HepG2 (cell line): ENCODE results near the gene PTS. TPM values are rescaled to one million over a fixed set of nuclear protein-coding genes. Genes with fewer than 3 reads are reported as not detected.

Source experiments
- CC2D1A ChIP-seq: sonication (generic); formaldehyde crosslinking; IDR thresholded peaks from 2 replicates; pipeline ENCODE4 v1.8.1; 2023; ENCODE audit warnings: mild to moderate bottlenecking, missing genetic modification reagents
- FOSL2 ChIP-seq: sonication (generic); formaldehyde crosslinking; IDR thresholded peaks from 2 replicates; pipeline ENCODE4 v1.4.0; 2020; ENCODE audit warnings: missing genetic modification reagents
- HMGA1 ChIP-seq: sonication (generic); formaldehyde crosslinking; conservative IDR thresholded peaks from 2 replicates; pipeline ENCODE4 v1.4.0; 2020; ENCODE audit warnings: missing genetic modification reagents
- HNRNPL ChIP-seq: fragments of 200-400 bp; formaldehyde crosslinking; IDR thresholded peaks from 2 replicates; pipeline ENCODE4 v1.6.1; 2017; ENCODE audit warnings: mild to moderate bottlenecking, low read depth, low read length
- KMT2A ChIP-seq: sonication (generic); formaldehyde crosslinking; IDR thresholded peaks from 2 replicates; pipeline ENCODE4 v1.4.0; 2020; ENCODE audit warnings: missing genetic modification reagents
- MAZ ChIP-seq, 2 experiments: sonication (generic) in 1 of 2; formaldehyde crosslinking in 1 of 2; IDR thresholded peaks; 2 replicates each; pipeline versions ENCODE4 v1.5.0 to v1.6.1; 2012 to 2020; ENCODE audit warnings: low read depth in 2 of 2, mild to moderate bottlenecking in 2 of 2, borderline replicate concordance in 1 of 2, improper control_type of control experiment in 1 of 2, low read length in 1 of 2, missing genetic modification reagents in 1 of 2, moderate library complexity in 1 of 2
- MIER2 ChIP-seq: IDR thresholded peaks from 2 replicates; pipeline ENCODE4 v1.6.1; 2016; ENCODE audit warnings: missing biosample characterization, missing genetic modification reagents
- NPAS2 ChIP-seq: sonication (generic); formaldehyde crosslinking; IDR thresholded peaks from 2 replicates; pipeline ENCODE4 v1.8.0; 2022; ENCODE audit warnings: mild to moderate bottlenecking, missing genetic modification reagents, borderline replicate concordance
- NR3C1 ChIP-seq: sonication (generic); formaldehyde crosslinking; IDR thresholded peaks from 2 replicates; pipeline ENCODE4 v1.4.0; 2020; ENCODE audit warnings: missing genetic modification reagents
- PITX1 ChIP-seq: sonication (generic); formaldehyde crosslinking; IDR thresholded peaks from 2 replicates; pipeline ENCODE4 v1.5.1; 2020; ENCODE audit warnings: mild to moderate bottlenecking, missing genetic modification reagents
- SKI ChIP-seq: fragments of 450-650 bp; IDR thresholded peaks from one replicate; pipeline ENCODE4 v1.6.1; 2018; ENCODE audit warnings: mild to moderate bottlenecking; ENCODE audit not compliant: partially characterized antibody
- TEAD2 ChIP-seq: sonication (generic); formaldehyde crosslinking; IDR thresholded peaks from 2 replicates; pipeline ENCODE4 v1.9.0; 2021; ENCODE audit warnings: missing genetic modification reagents
- YY1 ChIP-seq: IDR thresholded peaks from 2 replicates; pipeline ENCODE4 v1.6.1; 2011; ENCODE audit warnings: low read length, low read depth, moderate library complexity, mild to moderate bottlenecking; ENCODE audit not compliant: insufficient read depth, insufficient replicate concordance
- ZFP36L2 ChIP-seq: sonication (generic); formaldehyde crosslinking; IDR thresholded peaks from 2 replicates; pipeline ENCODE4 v1.4.0; 2020; ENCODE audit warnings: missing genetic modification reagents
- ZNF232 ChIP-seq: sonication (generic); formaldehyde crosslinking; IDR thresholded peaks from 2 replicates; pipeline ENCODE4 v1.4.0; 2020; ENCODE audit warnings: missing genetic modification reagents, borderline replicate concordance
- ZNF331 ChIP-seq: sonication (generic); formaldehyde crosslinking; IDR thresholded peaks from 2 replicates; pipeline ENCODE4 v1.4.0; 2020; ENCODE audit warnings: missing genetic modification reagents
- ZNF615 ChIP-seq: sonication (generic); formaldehyde crosslinking; IDR thresholded peaks from 2 replicates; pipeline ENCODE4 v1.5.0; 2020; ENCODE audit warnings: mild to moderate bottlenecking, missing genetic modification reagents, borderline replicate concordance
- ZNF674 ChIP-seq: sonication (generic); formaldehyde crosslinking; IDR thresholded peaks from 2 replicates; pipeline ENCODE4 v1.5.0; 2020; ENCODE audit warnings: low read depth, mild to moderate bottlenecking, missing genetic modification reagents
- ZNF788 ChIP-seq: sonication (generic); formaldehyde crosslinking; IDR thresholded peaks from 2 replicates; pipeline ENCODE4 v1.5.0; 2020; ENCODE audit warnings: mild to moderate bottlenecking, missing genetic modification reagents, borderline replicate concordance
- ZNF800 ChIP-seq: sonication (generic); formaldehyde crosslinking; IDR thresholded peaks from 2 replicates; pipeline ENCODE4 v1.4.0; 2020; ENCODE audit warnings: missing genetic modification reagents
- ZSCAN20 ChIP-seq: sonication (generic); formaldehyde crosslinking; IDR thresholded peaks from 2 replicates; pipeline ENCODE4 v1.4.0; 2020; ENCODE audit warnings: missing genetic modification reagents, mild to moderate bottlenecking, borderline replicate concordance
- polyA plus RNA-seq, 8 experiments: library from polyadenylated mRNA; depleted of rRNA in 3 of 8; stranded (reverse) in 7 of 8; unstranded in 1 of 8; fragments of >200 nt; fragmentation: Illumina TruSeq in 4 of 8; extraction: Trizol in 4 of 8; gene quantifications; 2 replicates each; pipeline versions ENCODE4 v1.2.1 to v1.2.3, GENCODE V29; 2011 to 2016; ENCODE audit warnings: low read depth in 4 of 8, missing spikeins in 1 of 8, mixed read lengths in 1 of 8; ENCODE audit not compliant: insufficient read depth in 1 of 8
- total RNA-seq, 5 experiments: library from RNA; depleted of rRNA; stranded (reverse); fragments of >200 nt; fragmentation: Illumina TruSeq; extraction: Trizol; gene quantifications; 2 replicates each; pipeline ENCODE4 v1.2.3, GENCODE V29; 2016; ENCODE audit warnings: low read depth in 1 of 5
- TF ChIP-seq, protein P1 (sequence below): sonication (generic); formaldehyde crosslinking; IDR thresholded peaks from 2 replicates; pipeline ENCODE4 v1.8.1; 2023; ENCODE audit warnings: mild to moderate bottlenecking, inconsistent platforms, moderate library complexity, missing genetic modification reagents, borderline replicate concordance
- TF ChIP-seq, protein P2 (sequence below): sonication (generic); formaldehyde crosslinking; IDR thresholded peaks from 2 replicates; pipeline ENCODE4 v1.4.0; 2020; ENCODE audit warnings: missing genetic modification reagents

Gene PTS
- total and polyA plus RNA-seq, 2 of the 13 experiments (the other 11 are each of a cell fraction or from before 2014, with no cell fraction given): 33.6 to 49.3 TPM

- TF ChIP-seq ZNF800: peak; percentile 37; the same call in 1 of the 2 replicates
- TF ChIP-seq MAZ (IDR thresholded peaks at IDR 0.05; ENCODE audit: borderline replicate concordance, low read depth, low read length): no peak
- TF ChIP-seq MAZ (CRISPR knock-in tag; IDR thresholded peaks at IDR 0.05; ENCODE audit: low read depth): peak; percentile 68; the same call in 1 of the 2 replicates
- TF ChIP-seq HNRNPL: no peak
- peak; percentile 11; the same call in 1 of the 2 replicates for TF ChIP-seq MIER2 (CRISPR knock-in tag)
- peak; percentile 40 for TF ChIP-seq SKI
- peak; percentile 82 for TF ChIP-seq ZNF788 (CRISPR knock-in tag)
- TF ChIP-seq PITX1 (CRISPR knock-in tag): no peak
- no peak for TF ChIP-seq TEAD2
- peak; percentile 64; the same call in 1 of the 2 replicates for TF ChIP-seq ZFP36L2 (CRISPR knock-in tag)
- no peak for TF ChIP-seq CC2D1A (CRISPR knock-in tag)
- TF ChIP-seq ZNF232 (CRISPR knock-in tag): no peak
- peak; percentile 63; the same call in 1 of the 2 replicates for TF ChIP-seq KMT2A (CRISPR knock-in tag)
- TF ChIP-seq HMGA1: no peak
- TF ChIP-seq, protein P1, sequence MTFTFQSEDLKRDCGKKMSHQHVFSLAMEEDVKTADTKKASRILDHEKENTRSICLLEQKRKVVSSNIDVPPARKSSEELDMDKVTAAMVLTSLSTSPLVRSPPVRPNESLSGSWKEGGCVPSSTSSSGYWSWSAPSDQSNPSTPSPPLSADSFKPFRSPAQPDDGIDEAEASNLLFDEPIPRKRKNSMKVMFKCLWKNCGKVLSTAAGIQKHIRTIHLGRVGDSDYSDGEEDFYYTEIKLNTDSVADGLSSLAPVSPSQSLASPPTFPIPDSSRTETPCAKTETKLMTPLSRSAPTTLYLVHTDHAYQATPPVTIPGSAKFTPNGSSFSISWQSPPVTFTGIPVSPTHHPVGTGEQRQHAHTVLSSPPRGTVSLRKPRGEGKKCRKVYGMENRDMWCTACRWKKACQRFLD (CRISPR knock-in tag): peak; percentile 61; the same call in 1 of the 2 replicates
- TF ChIP-seq, protein P2, sequence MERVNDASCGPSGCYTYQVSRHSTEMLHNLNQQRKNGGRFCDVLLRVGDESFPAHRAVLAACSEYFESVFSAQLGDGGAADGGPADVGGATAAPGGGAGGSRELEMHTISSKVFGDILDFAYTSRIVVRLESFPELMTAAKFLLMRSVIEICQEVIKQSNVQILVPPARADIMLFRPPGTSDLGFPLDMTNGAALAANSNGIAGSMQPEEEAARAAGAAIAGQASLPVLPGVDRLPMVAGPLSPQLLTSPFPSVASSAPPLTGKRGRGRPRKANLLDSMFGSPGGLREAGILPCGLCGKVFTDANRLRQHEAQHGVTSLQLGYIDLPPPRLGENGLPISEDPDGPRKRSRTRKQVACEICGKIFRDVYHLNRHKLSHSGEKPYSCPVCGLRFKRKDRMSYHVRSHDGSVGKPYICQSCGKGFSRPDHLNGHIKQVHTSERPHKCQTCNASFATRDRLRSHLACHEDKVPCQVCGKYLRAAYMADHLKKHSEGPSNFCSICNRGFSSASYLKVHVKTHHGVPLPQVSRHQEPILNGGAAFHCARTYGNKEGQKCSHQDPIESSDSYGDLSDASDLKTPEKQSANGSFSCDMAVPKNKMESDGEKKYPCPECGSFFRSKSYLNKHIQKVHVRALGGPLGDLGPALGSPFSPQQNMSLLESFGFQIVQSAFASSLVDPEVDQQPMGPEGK: peak; percentile 78
- 0 out of 2 replicates have a peak, but pooled peaks have one; percentile 43 for TF ChIP-seq ZNF674 (CRISPR knock-in tag)
- TF ChIP-seq ZNF331: peak; percentile 70
- peak; percentile 82; the same call in 1 of the 2 replicates for TF ChIP-seq ZSCAN20 (CRISPR knock-in tag)
- TF ChIP-seq ZNF615 (CRISPR knock-in tag): no peak
- TF ChIP-seq NPAS2 (CRISPR knock-in tag): no peak
- no peak for TF ChIP-seq YY1
- no peak for TF ChIP-seq NR3C1 (CRISPR knock-in tag)
- no peak; the same call in none of the 2 replicates for TF ChIP-seq FOSL2
These were observed at the start of gene PTS (continued) for GRCh38 chr11:112226062-112226830.
